ENCODE results near the gene NUMBL.

NUMBL gene

GRCh38 chr19:40691421-40692211, 1.2 kb upstream of the NUMBL start:
- no peak for TF ChIP-seq RAD21 (IDR thresholded peaks at IDR 0.05; ENCODE audit: low read depth)
- TF ChIP-seq EP300 (IDR thresholded peaks at IDR 0.05; ENCODE audit: borderline replicate concordance): no peak
- no peak for TF ChIP-seq FOXM1 (IDR thresholded peaks at IDR 0.05; ENCODE audit: borderline replicate concordance, low read depth)
- no peak for TF ChIP-seq CEBPB (IDR thresholded peaks at IDR 0.05)
- no peak for TF ChIP-seq MAX (IDR thresholded peaks at IDR 0.05)
- no peak for TF ChIP-seq TCF12 (IDR thresholded peaks at IDR 0.05; ENCODE audit: low read depth)
- TF ChIP-seq, protein P1, sequence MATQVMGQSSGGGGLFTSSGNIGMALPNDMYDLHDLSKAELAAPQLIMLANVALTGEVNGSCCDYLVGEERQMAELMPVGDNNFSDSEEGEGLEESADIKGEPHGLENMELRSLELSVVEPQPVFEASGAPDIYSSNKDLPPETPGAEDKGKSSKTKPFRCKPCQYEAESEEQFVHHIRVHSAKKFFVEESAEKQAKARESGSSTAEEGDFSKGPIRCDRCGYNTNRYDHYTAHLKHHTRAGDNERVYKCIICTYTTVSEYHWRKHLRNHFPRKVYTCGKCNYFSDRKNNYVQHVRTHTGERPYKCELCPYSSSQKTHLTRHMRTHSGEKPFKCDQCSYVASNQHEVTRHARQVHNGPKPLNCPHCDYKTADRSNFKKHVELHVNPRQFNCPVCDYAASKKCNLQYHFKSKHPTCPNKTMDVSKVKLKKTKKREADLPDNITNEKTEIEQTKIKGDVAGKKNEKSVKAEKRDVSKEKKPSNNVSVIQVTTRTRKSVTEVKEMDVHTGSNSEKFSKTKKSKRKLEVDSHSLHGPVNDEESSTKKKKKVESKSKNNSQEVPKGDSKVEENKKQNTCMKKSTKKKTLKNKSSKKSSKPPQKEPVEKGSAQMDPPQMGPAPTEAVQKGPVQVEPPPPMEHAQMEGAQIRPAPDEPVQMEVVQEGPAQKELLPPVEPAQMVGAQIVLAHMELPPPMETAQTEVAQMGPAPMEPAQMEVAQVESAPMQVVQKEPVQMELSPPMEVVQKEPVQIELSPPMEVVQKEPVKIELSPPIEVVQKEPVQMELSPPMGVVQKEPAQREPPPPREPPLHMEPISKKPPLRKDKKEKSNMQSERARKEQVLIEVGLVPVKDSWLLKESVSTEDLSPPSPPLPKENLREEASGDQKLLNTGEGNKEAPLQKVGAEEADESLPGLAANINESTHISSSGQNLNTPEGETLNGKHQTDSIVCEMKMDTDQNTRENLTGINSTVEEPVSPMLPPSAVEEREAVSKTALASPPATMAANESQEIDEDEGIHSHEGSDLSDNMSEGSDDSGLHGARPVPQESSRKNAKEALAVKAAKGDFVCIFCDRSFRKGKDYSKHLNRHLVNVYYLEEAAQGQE (IDR thresholded peaks at IDR 0.05; ENCODE audit: low read depth): no peak
- no peak for TF ChIP-seq TEAD4 (IDR thresholded peaks at IDR 0.05)
- no peak for TF ChIP-seq TAF1 (IDR thresholded peaks at IDR 0.05; ENCODE audit: low read depth)
- no peak for TF ChIP-seq YY1 (IDR thresholded peaks at IDR 0.05; ENCODE audit: low read depth)
- TF ChIP-seq ZBTB7A (IDR thresholded peaks at IDR 0.05; ENCODE audit: low read depth): no peak; the same call in 1 of the 2 replicates
- no peak for TF ChIP-seq NFIC (IDR thresholded peaks at IDR 0.05)
- no peak for TF ChIP-seq USF1 (IDR thresholded peaks at IDR 0.05)

DNA sequence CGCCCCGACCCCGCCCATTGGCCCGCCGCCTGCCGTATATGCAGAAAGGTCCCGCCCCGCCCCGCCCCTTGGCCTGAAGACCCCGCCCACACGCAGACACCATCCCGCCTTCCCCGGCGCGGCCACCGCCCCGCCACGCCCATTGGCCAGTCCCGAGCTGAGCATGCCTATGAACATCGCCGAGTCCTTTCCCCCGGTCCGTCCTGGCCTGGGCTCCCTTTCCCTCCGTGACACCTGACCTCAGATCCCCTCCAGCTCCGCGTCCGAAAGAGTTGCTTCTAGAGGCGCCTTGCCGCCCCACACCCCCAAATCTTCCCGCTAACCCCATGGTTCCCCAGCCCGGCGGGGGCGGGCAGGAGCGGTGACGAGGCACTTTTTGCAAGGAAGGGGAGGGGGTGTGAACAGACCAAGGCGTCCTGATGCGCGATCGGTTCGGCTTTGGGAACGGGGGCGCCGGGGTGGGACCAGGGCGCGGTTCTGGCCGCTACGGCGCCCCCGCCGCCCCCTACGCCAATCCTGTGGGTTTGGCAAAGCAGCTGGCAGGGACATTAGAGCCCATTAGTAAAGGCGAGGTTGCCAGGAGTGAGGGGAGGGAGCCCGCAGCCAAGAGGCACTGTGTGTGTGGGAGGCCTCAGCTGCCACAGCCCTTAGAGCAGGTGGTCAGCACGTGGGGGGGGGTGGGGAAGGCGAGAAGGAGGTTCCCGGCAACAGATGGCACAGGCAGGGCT, 406 bp upstream of the NUMBL start:
- TF ChIP-seq MAX (IDR thresholded peaks at IDR 0.05) (peak; percentile 68), YY1 (IDR thresholded peaks at IDR 0.05; ENCODE audit: low read depth) (no peak; the same call in 1 of the 2 replicates), ZBTB7A (IDR thresholded peaks at IDR 0.05; ENCODE audit: low read depth) (peak; percentile 91), EGR1 (IDR thresholded peaks at IDR 0.05) (peak; percentile 60; the same call in 1 of the 2 replicates), USF1 (IDR thresholded peaks at IDR 0.05) (no peak), NFIC (IDR thresholded peaks at IDR 0.05) (no peak), CEBPB (IDR thresholded peaks at IDR 0.05) (no peak), TAF1 (IDR thresholded peaks at IDR 0.05; ENCODE audit: low read depth) (peak; percentile 63; the same call in 1 of the 2 replicates), FOXM1 (IDR thresholded peaks at IDR 0.05; ENCODE audit: borderline replicate concordance, low read depth) (no peak)
- TF ChIP-seq, protein P1 (IDR thresholded peaks at IDR 0.05; ENCODE audit: low read depth): no peak

- no peak for TF ChIP-seq TCF12 (IDR thresholded peaks at IDR 0.05; ENCODE audit: low read depth)
These were observed 957 bp downstream of the NUMBL start for GRCh38 chr19:40689339-40690049.

DNA sequence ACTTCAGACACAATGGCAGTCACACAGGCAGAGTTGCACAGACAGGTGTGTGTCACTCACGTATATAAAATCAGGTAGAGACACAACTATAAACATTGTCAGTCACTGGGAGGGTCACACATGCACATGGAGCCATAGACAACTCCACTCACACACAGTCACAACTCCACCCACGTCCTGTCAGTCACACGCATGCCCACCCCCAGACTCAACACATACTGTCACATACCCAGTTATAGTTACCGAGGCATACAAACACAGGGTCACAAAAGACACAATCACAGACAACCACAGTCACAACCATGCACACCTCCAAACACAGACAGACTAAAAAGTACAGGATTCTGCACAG, 1.5 kb downstream of the NUMBL start:
- TF ChIP-seq EP300 (IDR thresholded peaks at IDR 0.05; ENCODE audit: borderline replicate concordance): no peak
- TF ChIP-seq USF1 (IDR thresholded peaks at IDR 0.05): no peak
- no peak for TF ChIP-seq CEBPB (IDR thresholded peaks at IDR 0.05)
- TF ChIP-seq TEAD4 (IDR thresholded peaks at IDR 0.05): no peak
- TF ChIP-seq YY1 (IDR thresholded peaks at IDR 0.05; ENCODE audit: low read depth): no peak
- TF ChIP-seq, protein P1 (IDR thresholded peaks at IDR 0.05; ENCODE audit: low read depth): no peak
- no peak for TF ChIP-seq EGR1 (IDR thresholded peaks at IDR 0.05)
- no peak for TF ChIP-seq ZBTB7A (IDR thresholded peaks at IDR 0.05; ENCODE audit: low read depth)
- no peak for TF ChIP-seq MAX (IDR thresholded peaks at IDR 0.05)
- TF ChIP-seq NFIC (IDR thresholded peaks at IDR 0.05): no peak
- no peak for TF ChIP-seq RAD21 (IDR thresholded peaks at IDR 0.05; ENCODE audit: low read depth)
- TF ChIP-seq CREB1 (IDR thresholded peaks at IDR 0.05; ENCODE audit: low read depth): no peak
